PC-9 (cell line): ENCODE results near the gene PARVG. TPM values are rescaled to one million over a fixed set of nuclear protein-coding genes. Genes with fewer than 3 reads are reported as not detected.

Experiments used
- BruUV-seq: library from RNA; stranded (reverse); fragments of 400-500 nt; replicated peaks from 2 replicates; lab custom pipeline; 2021; lab: Mats Ljungman, UMichigan
- CTCF ChIA-PET: fragments of 300-600 bp; sonication (Branson Sonifier 250); formaldehyde crosslinking; loops from one replicate; lab custom pipeline; 2022; ENCODE audit warnings: antibody characterized with exemption; lab: Charles Lee
- POLR2A ChIA-PET: fragments of 300-600 bp; sonication (Branson Sonifier 250); formaldehyde crosslinking; loops from one replicate; lab custom pipeline; 2022; ENCODE audit warnings: antibody characterized with exemption; ENCODE audit not compliant: unreplicated experiment; lab: Charles Lee
- DNase-seq, 2 experiments: peaks; one replicate each; pipeline versions ENCODE4 v3.0.0 to v3.0.0-alpha.2; 2015 to 2022; ENCODE audit warnings: mixed read lengths in 1 of 2
- H2AFZ ChIP-seq: fragments of 200-600 bp; sonication (generic); 2 replicates; pipeline ENCODE4 v1.8.1; 2017; ENCODE audit warnings: antibody characterized with exemption
- H3F3A ChIP-seq: fragments of 200-600 bp; sonication (generic); 2 replicates; pipeline ENCODE4 v1.8.1; 2017; ENCODE audit warnings: antibody characterized with exemption, mild to moderate bottlenecking, low read depth; ENCODE audit not compliant: insufficient read depth
- H3K27ac ChIP-seq: fragments of 200-600 bp; sonication (generic); 2 replicates; pipeline ENCODE4 v1.6.1; 2016; ENCODE audit warnings: mixed run types
- H3K27me3 ChIP-seq: fragments of 200-600 bp; sonication (generic); 2 replicates; pipeline ENCODE4 v1.6.1; 2016; ENCODE audit warnings: low read depth, mixed run types; ENCODE audit not compliant: insufficient read depth
- H3K36me3 ChIP-seq: fragments of 200-600 bp; sonication (generic); 2 replicates; pipeline ENCODE4 v1.6.1; 2016; ENCODE audit warnings: low read depth, mixed run types
- H3K4me1 ChIP-seq: fragments of 200-600 bp; sonication (generic); replicated peaks from 2 replicates; pipeline ENCODE4 v1.6.1; 2016; ENCODE audit warnings: mixed run types; ENCODE audit not compliant: insufficient read depth
- H3K4me2 ChIP-seq: fragments of 200-600 bp; sonication (generic); 2 replicates; pipeline ENCODE4 v1.6.1; 2017; ENCODE audit warnings: mixed run types
- H3K4me3 ChIP-seq: fragments of 200-600 bp; sonication (generic); 2 replicates; pipeline ENCODE4 v1.6.1; 2016; ENCODE audit warnings: mixed run types
- H3K79me2 ChIP-seq: fragments of 200-600 bp; sonication (generic); 2 replicates; pipeline ENCODE4 v1.6.1; 2017; ENCODE audit warnings: low read depth, mixed run types
- H3K9me2 ChIP-seq: fragments of 200-600 bp; sonication (generic); 2 replicates; pipeline ENCODE4 v1.8.1; 2017; ENCODE audit warnings: mild to moderate bottlenecking; ENCODE audit not compliant: insufficient read depth
- H3K9me3 ChIP-seq: fragments of 200-600 bp; sonication (generic); 2 replicates; pipeline ENCODE4 v1.8.1; 2016; ENCODE audit warnings: low read depth; ENCODE audit not compliant: insufficient read depth
- H4K20me1 ChIP-seq: fragments of 200-600 bp; sonication (generic); 2 replicates; pipeline ENCODE4 v1.8.1; 2017; ENCODE audit not compliant: insufficient read depth
- EZH2 ChIP-seq: fragments of 200-600 bp; sonication (generic); IDR thresholded peaks from 2 replicates; pipeline ENCODE4 v1.8.0; 2017; ENCODE audit warnings: antibody characterized with exemption, low read depth
- intact Hi-C: fragments of 100-400 bp; cut with micrococcal nuclease; formaldehyde crosslinking; loops from one replicate; pipeline ENCODE4 v1.10.0; 2022; ENCODE audit not compliant: unreplicated experiment
- total RNA-seq: library from RNA; stranded (reverse); gene quantifications from 2 replicates; pipeline ENCODE4 v1.2.3, GENCODE V29; 2021
- TF ChIP-seq, protein P1 (sequence below): fragments of 200-600 bp; sonication (generic); conservative IDR thresholded peaks from 2 replicates; pipeline ENCODE4 v1.6.1; 2017; ENCODE audit warnings: mixed run types, antibody characterized with exemption, mild to moderate bottlenecking, moderate library complexity

The PARVG gene
- total RNA-seq, 1 experiment from 2014 or later: not detected

- no peaks in the 10 kb centered on the region for H3K36me3 ChIP-seq
- H3K4me1 ChIP-seq: no peaks in the 10 kb centered on the region
- H3K79me2 ChIP-seq: no peaks in the 10 kb centered on the region
- TF ChIP-seq, protein P1, sequence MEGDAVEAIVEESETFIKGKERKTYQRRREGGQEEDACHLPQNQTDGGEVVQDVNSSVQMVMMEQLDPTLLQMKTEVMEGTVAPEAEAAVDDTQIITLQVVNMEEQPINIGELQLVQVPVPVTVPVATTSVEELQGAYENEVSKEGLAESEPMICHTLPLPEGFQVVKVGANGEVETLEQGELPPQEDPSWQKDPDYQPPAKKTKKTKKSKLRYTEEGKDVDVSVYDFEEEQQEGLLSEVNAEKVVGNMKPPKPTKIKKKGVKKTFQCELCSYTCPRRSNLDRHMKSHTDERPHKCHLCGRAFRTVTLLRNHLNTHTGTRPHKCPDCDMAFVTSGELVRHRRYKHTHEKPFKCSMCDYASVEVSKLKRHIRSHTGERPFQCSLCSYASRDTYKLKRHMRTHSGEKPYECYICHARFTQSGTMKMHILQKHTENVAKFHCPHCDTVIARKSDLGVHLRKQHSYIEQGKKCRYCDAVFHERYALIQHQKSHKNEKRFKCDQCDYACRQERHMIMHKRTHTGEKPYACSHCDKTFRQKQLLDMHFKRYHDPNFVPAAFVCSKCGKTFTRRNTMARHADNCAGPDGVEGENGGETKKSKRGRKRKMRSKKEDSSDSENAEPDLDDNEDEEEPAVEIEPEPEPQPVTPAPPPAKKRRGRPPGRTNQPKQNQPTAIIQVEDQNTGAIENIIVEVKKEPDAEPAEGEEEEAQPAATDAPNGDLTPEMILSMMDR: no peak
- no peak for TF ChIP-seq EZH2
- H3F3A ChIP-seq: no peaks in the 10 kb centered on the region
- H3K27ac ChIP-seq: no peak overlapping the region
- H3K4me2 ChIP-seq: no peak overlapping the region
- CTCF ChIA-PET: no interaction called here
- no peak overlapping the region for H3K4me3 ChIP-seq
- no peaks in the 10 kb centered on the region for H3K27me3 ChIP-seq
- no peak for DNase-seq
- intact Hi-C loops: no loop called here
- H4K20me1 ChIP-seq: no peaks in the 10 kb centered on the region
- H3K9me3 ChIP-seq: no peaks in the 10 kb centered on the region
- POLR2A ChIA-PET: no interaction called here
- no peaks in the 10 kb centered on the region for H3K9me2 ChIP-seq
- no peak overlapping the region for H2AFZ ChIP-seq
- no TSS peak for BruUV-seq
Measured at GRCh38 chr22:44171561-44171960, 9.2 kb upstream of the PARVG start.

- H3F3A ChIP-seq: no peaks in the 10 kb centered on the region
- no peak for TF ChIP-seq EZH2
- TF ChIP-seq, protein P1: no peak
- H2AFZ ChIP-seq: no peak overlapping the region
- no peaks in the 10 kb centered on the region for H3K79me2 ChIP-seq
- H3K9me2 ChIP-seq: no peaks in the 10 kb centered on the region
- DNase-seq: no peak
- intact Hi-C loops: no loop called here
- POLR2A ChIA-PET: no interaction called here
- H4K20me1 ChIP-seq: no peaks in the 10 kb centered on the region
- no peaks in the 10 kb centered on the region for H3K36me3 ChIP-seq
- H3K4me3 ChIP-seq: no peak overlapping the region
- no peak overlapping the region for H3K27ac ChIP-seq
- no TSS peak for BruUV-seq
- no peaks in the 10 kb centered on the region for H3K4me1 ChIP-seq
- H3K4me2 ChIP-seq: no peak overlapping the region
- CTCF ChIA-PET: no interaction called here
- no peaks in the 10 kb centered on the region for H3K27me3 ChIP-seq
- no peaks in the 10 kb centered on the region for H3K9me3 ChIP-seq
Measured at GRCh38 chr22:44172370-44173108, 8.2 kb upstream of the PARVG start.

DNA sequence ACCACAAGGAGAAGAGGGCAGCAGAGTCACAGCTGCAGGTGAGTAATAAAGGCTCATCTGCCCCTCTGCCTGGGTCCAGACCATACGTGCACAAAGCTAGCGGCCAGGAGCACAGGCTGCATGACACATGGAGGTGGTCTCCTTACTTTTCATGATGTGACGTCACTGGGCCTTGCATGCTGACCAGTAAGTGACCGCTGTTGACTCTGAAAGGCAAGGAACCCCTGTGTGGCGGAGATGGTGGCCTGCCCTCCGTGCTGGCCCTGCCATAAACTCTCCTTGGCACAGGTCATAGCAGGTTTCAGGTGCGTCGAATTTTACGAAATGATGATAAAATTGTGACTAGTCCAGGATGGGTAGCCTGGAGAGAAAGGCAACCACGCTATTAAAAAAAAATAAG lies 7.6 kb upstream of the PARVG start:
- no TSS peak for BruUV-seq
- Histone ChIP-seq H3K27me3 (no peaks in the 10 kb centered on the region), H3K79me2 (no peaks in the 10 kb centered on the region), H3K36me3 (no peaks in the 10 kb centered on the region), H3K4me2 (no peak overlapping the region), H3K4me3 (no peak overlapping the region), H3F3A (no peaks in the 10 kb centered on the region), H2AFZ (no peak overlapping the region), H3K27ac (no peak overlapping the region), H3K4me1 (no peaks in the 10 kb centered on the region), H3K9me2 (no peaks in the 10 kb centered on the region), H3K9me3 (no peaks in the 10 kb centered on the region), H4K20me1 (no peaks in the 10 kb centered on the region)
- DNase-seq: no peak
- intact Hi-C loops: no loop called here
- ChIA-PET POLR2A (interaction anchor here (0.6 to 0.7 kb wide), 2 partner anchors 221 to 711 kb away, joined by 3 to 4 read pairs; no protein-coding TSS in a partner anchor), CTCF (no interaction called here)
- TF ChIP-seq, protein P1: no peak
- TF ChIP-seq EZH2: no peak
